IPS DF 4.7 (cell line): ENCODE results near the gene SETD7.

Experiments
- DNase-seq: peaks from one replicate; pipeline ENCODE4 v3.0.0-alpha.2; 2013; ENCODE audit warnings: low spot score; ENCODE audit errors: extremely low read depth

The SETD7 gene

DNA sequence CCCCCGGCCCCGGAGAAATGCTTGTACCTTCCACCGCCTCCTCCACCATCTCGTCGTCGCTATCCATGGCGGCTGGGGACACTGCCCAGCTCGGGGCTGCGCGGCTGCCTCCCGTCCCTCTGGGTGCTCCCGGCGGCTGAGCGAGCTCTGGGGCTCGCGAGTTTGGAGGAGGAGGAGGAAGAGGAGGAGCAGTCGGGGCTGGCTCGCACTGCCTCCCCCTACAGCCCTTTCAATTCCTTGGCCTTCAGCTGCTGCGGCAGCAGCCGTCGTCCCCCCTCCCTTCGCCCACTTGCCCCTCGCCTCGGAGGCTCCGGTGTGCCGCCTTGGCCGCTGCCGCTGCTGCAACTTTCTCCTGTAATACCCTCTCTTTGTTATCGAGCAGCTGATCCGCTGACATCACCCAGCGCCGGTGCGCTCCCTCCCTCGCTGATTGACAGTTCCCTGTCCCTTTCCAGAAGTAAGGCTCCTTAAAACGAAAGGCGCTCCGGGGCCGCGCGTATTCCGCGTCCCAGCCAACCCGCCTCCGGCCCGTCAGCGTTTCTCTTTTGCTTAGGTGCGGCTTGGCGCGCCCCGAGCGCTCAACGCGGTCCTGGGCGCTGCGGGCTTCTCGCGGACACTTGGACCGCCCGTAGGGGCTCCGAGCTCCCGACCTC lies at the start of gene SETD7:
Gene SETD7 (minus strand): TSS at position 149 of the 653 bp plus-strand sequence. CDS start 82 bp downstream, at position 67.
- no peak for DNase-seq

DNA sequence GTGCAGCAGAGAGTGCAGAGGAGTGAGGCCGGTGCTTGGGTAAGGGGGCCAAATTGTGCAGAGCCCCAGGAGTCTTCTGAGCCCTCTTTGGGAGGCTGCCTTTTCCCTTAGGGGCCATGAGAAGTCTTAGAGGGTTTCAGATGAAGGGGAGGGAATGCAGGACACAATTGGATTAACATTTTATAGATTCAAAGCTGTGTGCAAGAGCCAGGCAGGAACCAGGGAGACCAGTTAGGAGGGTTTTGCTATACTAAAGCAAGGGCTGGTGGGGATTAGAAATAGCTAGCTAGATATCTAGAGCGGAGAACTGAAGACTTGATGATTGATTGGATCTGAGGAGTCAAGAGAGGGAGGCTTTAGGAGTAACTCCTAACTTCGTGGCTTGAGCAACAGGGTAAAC lies 49.5 kb upstream of the SETD7 start:
- no peak for DNase-seq

- no peak for DNase-seq
Observed at GRCh38 chr4:139603576-139604410, 47.8 kb upstream of the SETD7 start.

GRCh38 chr4:139602776-139603360 lies 46.8 kb upstream of the SETD7 start:
- DNase-seq: no peak

GRCh38 chr4:139600662-139601061 lies 44.6 kb upstream of the SETD7 start:
- DNase-seq: no peak

GRCh38 chr4:139599594-139600374 lies 43.8 kb upstream of the SETD7 start:
- DNase-seq: no peak

DNA sequence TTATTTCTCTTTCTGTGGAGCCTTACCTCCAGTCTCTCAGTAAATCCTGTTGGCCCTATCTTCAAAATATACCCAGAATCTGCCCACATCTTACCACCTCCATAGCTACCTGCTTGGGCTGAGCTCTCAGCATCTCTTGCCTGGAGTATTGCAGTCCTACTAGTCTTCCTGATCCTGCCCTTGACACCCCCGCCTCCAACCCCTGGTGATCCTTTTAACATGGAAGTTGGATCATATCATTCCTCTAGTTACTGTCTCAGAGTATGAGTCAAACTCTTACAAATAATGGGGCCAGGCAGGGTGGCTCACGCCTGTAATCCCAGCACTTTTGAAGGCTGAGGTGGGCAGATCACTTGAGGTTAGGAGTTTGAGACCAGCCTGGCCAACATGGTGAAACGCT lies 43.1 kb upstream of the SETD7 start:
- DNase-seq: no peak

DNA sequence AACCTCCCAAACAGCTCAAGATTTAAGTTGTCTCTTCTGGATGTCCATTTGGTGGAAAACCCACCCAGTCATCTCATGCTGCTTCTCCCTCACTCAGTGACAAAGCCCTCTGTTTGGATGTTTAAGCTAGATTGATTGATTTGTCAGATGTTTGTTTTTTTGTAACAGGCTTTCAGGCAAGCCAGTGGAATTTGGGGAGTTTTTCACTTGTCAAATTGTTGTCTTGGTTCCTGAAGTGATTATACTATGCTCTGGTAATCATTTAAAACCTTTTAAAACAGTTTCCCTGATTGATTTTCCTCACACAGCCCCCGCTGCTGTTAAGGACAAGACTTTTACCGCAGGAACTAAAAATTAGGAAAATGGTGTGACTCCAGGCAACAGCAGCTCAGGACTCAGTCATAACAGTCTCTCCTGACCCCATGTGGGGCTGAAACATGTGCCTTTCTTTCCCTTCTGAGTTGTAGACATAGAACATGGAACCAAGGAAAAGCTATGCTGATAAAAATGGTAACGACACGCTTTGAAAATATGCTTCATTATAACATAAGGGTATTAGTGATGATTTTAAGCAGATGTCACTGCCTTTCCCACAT lies 40.8 kb upstream of the SETD7 start:
- no peak for DNase-seq

GRCh38 chr4:139596034-139596683 lies 40.1 kb upstream of the SETD7 start:
- DNase-seq: no peak

GRCh38 chr4:139594591-139595185 lies 38.7 kb upstream of the SETD7 start:
- DNase-seq: no peak

DNA sequence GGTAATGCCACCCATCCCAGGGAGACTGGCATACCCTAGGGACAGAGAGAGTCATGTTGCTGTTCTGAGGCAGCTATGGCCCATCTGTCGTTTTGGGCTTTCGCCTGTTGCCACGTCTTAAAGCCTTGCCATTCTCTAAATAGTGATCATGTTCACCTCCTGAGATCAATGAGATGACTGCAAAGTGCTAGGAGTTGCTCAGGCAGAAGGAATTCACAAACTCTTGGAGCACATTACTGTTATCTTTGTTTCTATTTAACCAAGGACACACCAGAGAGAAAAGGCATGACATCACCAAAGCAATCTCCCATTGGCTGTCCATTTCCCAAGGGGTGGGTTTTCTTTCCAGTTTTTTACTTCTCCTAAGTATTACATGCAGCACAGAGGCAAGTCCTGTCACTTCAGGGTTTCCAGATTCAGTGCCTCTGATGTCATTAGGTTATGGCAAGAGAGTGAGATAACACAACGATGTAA lies 37.1 kb upstream of the SETD7 start:
- DNase-seq: no peak

- DNase-seq: no peak
Observed at GRCh38 chr4:139589336-139590018, 33.5 kb upstream of the SETD7 start.

DNA sequence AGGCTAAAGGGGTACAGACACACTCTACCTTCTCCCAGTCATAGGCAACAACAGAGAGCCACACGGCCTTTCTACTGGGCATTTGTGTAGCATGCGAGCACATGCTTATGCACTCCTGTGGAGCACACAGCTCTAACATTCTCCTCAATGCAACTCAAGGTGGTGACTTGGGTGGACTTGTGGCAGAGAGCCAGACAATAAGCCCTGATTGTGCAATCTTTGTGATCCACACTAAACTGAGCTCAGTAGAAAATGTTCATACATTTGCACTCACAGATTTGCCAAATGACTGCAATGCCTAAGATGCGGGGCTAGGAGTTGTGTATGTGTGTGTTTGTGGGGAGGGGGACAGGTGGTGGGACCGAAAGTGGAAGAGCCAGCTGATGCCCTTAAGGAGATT lies 31.4 kb upstream of the SETD7 start:
- DNase-seq: no peak

DNA sequence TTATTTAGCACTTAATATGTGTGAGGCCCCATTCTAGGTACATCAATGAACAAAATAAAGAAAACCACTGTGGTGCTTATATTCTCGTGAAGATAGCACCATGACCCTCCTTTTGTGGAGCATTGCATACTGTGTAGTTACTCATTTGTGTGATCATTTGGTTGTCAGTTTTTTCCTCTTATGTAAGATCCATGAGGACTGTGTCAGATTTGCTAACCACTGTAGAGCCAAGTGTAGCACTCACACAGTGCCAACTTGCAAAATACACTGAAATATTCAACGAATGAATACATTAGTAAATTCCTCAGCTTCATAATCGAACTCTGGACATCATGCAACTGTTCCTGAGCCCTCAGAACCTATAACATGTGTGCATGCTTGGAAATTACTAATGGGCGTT lies 29.5 kb upstream of the SETD7 start:
- DNase-seq: no peak

GRCh38 chr4:139584784-139585183 lies 28.8 kb upstream of the SETD7 start:
- no peak for DNase-seq

GRCh38 chr4:139584013-139584412 lies 28.0 kb upstream of the SETD7 start:
- no peak for DNase-seq

DNA sequence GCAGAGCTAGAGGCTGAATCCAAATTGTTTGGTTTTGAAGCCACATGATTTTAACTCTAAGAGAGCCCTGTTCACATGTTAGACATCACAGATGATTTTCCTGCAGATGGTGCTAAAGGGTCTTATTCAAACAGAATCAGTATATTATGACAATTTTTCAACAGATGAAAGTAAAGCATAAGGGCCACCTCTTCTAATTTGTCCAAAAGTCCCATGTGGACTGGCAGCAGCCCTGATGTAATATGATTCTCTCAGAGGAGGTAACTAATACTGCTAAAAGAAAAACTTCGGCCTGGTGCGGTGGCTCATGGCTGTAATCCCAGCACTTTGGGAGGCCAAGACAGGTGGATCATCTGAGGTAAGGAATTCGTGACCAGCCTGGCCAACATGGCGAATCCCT lies 26.0 kb upstream of the SETD7 start:
- DNase-seq: no peak

DNA sequence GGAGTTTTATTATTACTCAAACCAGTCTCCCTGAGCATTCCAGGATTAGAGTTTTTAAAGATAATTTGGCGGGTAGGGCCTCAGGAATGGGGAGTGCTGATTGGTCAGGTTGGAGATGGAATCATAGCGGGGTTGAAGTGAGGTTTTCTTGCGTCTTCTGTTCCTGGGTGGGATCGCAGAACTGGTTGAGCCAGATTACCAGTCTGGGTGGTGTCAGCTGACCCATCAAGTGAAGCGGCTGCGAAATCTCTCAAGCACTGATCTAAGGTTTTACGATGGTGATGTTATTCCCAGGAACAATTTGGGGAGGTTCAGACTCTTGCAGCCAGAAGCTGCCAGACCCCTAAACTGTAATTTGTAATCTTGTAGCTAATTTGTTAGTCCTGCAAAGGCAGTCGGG lies 25.1 kb upstream of the SETD7 start:
- no peak for DNase-seq

DNA sequence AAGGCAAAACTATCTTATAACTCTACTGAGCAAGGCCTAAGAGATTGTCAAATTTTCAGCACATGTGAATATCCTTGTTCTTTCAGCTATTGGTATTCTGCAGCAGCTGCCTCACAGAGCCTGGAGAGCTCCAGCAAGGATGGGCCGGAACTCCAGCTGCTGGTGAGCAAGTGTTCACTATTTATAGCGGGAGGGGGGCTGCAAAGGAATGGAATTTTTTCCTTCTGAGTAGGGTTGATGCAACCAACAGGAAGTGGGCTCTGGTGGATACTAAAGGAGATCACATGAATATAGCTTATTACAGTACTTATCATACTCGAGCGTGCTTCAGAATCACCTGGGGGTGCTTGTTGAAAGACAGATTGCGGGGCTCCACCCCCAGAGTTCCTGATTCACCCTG lies 20.2 kb upstream of the SETD7 start:
- no peak for DNase-seq

DNA sequence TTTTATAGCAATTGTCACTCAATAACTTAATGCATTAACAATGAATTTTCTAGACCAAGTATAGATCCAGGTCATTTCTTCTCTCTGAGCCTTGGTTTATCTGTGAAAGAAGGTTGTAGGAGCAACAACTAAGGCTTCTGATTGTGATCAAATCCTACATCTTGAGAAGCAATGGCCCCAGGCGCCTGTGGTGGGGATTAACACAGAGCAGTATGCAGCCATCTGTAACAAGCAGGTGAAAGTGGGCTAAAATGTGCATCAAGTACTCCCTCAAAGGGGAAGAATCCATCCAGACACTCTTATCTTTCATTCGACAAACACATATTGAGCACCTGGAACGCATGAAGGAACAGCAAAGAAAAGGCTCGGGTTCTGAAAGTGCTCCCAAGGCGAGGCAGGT lies 19.1 kb upstream of the SETD7 start:
- no peak for DNase-seq
